Esophagus (tissue), 2 donors: Measurements from ENCODE around the gene YWHAB. TPM values are rescaled to one million over a fixed set of nuclear protein-coding genes. Genes with fewer than 3 reads are reported as not detected.

Source experiments
- H3K27ac ChIP-seq, 2 donors: one replicate each; pipeline ENCODE4 v1.5.1; 2013; ENCODE audit warnings: low read depth in 2 of 2, mild to moderate bottlenecking in 2 of 2, inconsistent platforms in 1 of 2, low read length in 1 of 2, moderate library complexity in 1 of 2
- H3K27me3 ChIP-seq, 2 donors: one replicate each; pipeline ENCODE4 v1.6.1; 2013; ENCODE audit warnings: low read length in 2 of 2, control low read depth in 1 of 2, mild to moderate bottlenecking in 1 of 2; ENCODE audit not compliant: insufficient read depth in 2 of 2, control insufficient read depth in 1 of 2
- H3K36me3 ChIP-seq, 2 donors: one replicate each; pipeline ENCODE4 v1.6.1; 2013; ENCODE audit warnings: low read length in 1 of 2; ENCODE audit not compliant: control insufficient read depth in 2 of 2, insufficient read depth in 2 of 2
- H3K4me1 ChIP-seq, 2 donors: one replicate each; pipeline ENCODE4 v1.6.1; 2013; ENCODE audit warnings: low read length in 1 of 2; ENCODE audit not compliant: control insufficient read depth in 2 of 2, insufficient read depth in 2 of 2
- H3K4me3 ChIP-seq, 2 donors: one replicate each; pipeline ENCODE4 v1.5.1; 2013; ENCODE audit warnings: low read length in 2 of 2, mild to moderate bottlenecking in 2 of 2, low read depth in 1 of 2, moderate library complexity in 1 of 2
- H3K9me3 ChIP-seq, 2 donors: one replicate each; pipeline ENCODE4 v1.6.1; 2013; ENCODE audit warnings: mild to moderate bottlenecking in 2 of 2, low read depth in 1 of 2, low read length in 1 of 2, moderate library complexity in 1 of 2; ENCODE audit not compliant: control insufficient read depth in 2 of 2, insufficient read depth in 1 of 2
- WGBS, 2 donors: extraction: QIAGEN DNeasy Blood & Tissue Kit; methylation state at CpG; one replicate each; pipeline ENCODE4 v1.1.7; 2013; 5-methylcytosine and 5-hydroxymethylcytosine counted together
- polyA plus RNA-seq, 2 donors: library from polyadenylated mRNA; stranded (reverse); fragments of 200-250 nt; gene quantifications; one replicate each; pipeline ENCODE4 v1.2.3, GENCODE V29; 2013
- donor health status: healthy with polysubstance abuse.
- donor health status: Bipolar disorder and iron deficiency.

YWHAB gene
- polyA plus RNA-seq, 2 donors, result 53.4 to 112 TPM

DNA sequence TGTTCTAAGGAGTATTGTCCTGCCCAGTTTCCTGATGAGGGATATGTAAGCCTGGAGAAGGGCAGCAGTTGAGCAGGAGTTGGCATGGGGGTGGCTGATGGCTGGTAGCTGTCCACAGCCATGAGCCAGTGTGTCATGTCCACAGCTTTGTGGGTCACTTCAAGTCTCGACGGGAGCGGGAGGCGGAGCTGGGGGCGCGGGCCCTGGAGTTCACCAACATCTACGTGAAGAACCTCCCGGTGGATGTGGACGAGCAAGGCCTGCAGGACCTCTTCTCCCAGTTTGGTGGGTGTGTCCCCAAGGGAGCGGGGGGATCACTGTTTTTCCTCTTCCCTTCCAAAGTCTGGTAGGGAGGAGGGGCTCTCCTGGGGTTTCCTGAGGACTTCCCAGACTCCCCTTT, 33.3 kb downstream of the YWHAB start:
- Histone ChIP-seq H3K27ac (no peak overlapping the region), H3K36me3 (peaks cover 0 to 11% of the 10 kb centered on the region in 2 donors), H3K4me1 (no peaks in the 10 kb centered on the region), H3K27me3 (no peaks in the 10 kb centered on the region), H3K4me3 (no peak overlapping the region), H3K9me3 (no peaks in the 10 kb centered on the region)
- WGBS, 2 donors, result 95% methylated on average over 10 of the region's 10 CpGs

DNA sequence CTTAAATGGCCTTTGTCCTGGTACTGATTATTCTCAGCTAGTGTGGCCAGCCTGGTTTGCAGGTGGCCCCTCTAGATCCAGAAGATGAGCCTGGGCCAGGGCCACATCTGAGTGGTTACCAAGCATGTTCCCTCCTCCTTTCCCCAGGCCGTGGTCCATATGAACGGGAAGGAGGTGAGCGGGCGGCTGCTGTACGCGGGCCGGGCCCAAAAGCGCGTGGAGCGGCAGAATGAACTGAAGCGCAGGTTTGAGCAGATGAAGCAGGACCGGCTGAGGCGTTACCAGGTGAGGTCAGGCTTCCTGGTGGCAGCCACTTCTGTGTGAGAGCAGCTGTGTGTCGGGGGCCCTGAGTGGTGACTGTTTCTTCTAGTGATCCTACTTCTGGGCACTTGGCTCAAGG, 35.9 kb downstream of the YWHAB start:
- no peak overlapping the region for H3K4me3 ChIP-seq
- no peak overlapping the region for H3K27ac ChIP-seq
- WGBS, 2 donors, result 97 to 98% methylated on average over 14 of the region's 14 CpGs
- H3K27me3 ChIP-seq, result no peaks in the 10 kb centered on the region
- H3K9me3 ChIP-seq, result no peaks in the 10 kb centered on the region
- H3K36me3 ChIP-seq, result peaks cover 3 to 13% of the 10 kb centered on the region in 2 donors
- H3K4me1 ChIP-seq, result no peaks in the 10 kb centered on the region

DNA sequence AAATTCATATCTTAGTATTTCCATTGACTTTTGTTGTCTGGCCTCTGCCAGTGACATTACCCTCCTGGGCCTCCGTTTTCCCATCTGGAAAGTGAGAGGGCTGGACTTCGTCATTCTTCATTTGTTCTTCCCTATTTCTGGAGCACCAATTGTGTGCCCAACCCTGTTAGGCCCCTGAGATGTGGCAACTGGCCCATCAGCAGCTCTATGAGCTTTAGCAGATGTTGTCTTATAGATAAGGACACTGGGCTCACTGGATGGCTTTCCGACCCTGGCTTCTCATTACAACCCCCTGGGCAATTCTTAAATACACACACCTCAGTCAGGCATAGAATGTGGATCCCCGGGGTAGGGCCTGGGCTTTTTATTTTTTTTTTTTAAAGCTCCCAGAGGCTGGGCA, 39.0 kb downstream of the YWHAB start:
- no peaks in the 10 kb centered on the region for H3K27me3 ChIP-seq
- no peaks in the 10 kb centered on the region for H3K4me1 ChIP-seq
- H3K9me3 ChIP-seq, result no peaks in the 10 kb centered on the region
- H3K36me3 ChIP-seq, result peaks cover 3 to 10% of the 10 kb centered on the region in 2 donors
- H3K27ac ChIP-seq, result no peak overlapping the region
- no peak overlapping the region for H3K4me3 ChIP-seq
- WGBS, 2 donors, result 69 to 78% methylated on average over 4 of the region's 4 CpGs

DNA sequence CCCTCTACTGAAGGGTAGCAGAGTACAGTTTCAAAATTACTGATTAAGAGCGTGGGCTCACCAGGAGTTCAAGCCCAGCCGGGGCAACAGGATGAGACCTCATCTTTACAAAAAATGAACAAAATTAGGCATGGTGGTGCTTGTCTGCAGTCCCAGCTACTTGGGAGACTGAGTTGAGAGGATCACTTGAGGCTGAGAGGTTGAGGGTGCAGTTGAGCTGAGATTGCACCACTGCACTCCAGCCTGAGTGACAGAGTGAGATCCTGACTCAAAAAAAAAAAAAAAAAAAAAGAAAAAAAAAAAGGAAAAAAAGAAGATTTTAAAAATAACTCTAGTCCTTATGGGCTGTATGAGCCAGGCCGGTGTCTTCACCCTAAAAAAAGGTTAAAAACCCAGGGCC, 43.1 kb downstream of the YWHAB start:
- Histone ChIP-seq H3K4me3 (no peak overlapping the region), H3K36me3 (peaks cover 3 to 10% of the 10 kb centered on the region in 2 donors), H3K4me1 (no peaks in the 10 kb centered on the region), H3K9me3 (no peaks in the 10 kb centered on the region), H3K27ac (no peak overlapping the region), H3K27me3 (no peaks in the 10 kb centered on the region)
- 75 to 79% methylated on average over 3 of the region's 3 CpGs for WGBS, 2 donors

DNA sequence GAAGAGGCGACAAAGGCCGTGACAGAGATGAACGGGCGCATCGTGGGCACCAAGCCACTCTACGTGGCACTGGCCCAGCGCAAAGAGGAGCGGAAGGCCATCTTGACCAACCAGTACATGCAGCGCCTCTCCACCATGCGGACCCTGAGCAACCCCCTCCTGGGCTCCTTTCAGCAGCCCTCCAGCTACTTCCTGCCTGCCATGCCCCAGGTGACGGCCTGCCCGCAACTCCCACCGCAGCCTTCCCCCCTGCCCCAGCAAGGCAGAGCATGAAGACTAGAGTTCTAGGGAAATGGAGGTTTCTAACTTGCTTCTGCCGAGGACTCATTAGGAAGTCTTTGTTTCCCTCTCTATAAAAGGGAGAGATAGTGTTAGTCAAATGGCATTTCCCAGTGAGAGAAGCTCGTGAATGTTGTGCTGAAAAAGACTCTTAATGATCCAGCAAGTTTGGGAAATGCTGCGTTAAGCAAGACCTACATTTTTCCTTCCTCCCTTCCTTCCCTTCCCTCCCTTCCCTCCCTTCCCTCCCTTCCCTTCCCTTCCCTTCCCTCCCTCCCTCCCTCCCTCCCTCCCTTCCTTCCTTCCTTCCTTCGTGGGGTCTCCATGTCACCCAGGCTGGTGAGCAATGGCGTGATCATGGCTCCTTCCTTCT, 45.1 kb downstream of the YWHAB start:
- H3K9me3 ChIP-seq, result no peaks in the 10 kb centered on the region
- H3K4me1 ChIP-seq, result no peaks in the 10 kb centered on the region
- 92 to 95% methylated on average over 16 to 18 of the region's 18 CpGs for WGBS, 2 donors
- no peaks in the 10 kb centered on the region for H3K27me3 ChIP-seq
- H3K27ac ChIP-seq, result no peak overlapping the region
- no peak overlapping the region for H3K4me3 ChIP-seq
- peaks cover 0 to 6% of the 10 kb centered on the region in 2 donors for H3K36me3 ChIP-seq

DNA sequence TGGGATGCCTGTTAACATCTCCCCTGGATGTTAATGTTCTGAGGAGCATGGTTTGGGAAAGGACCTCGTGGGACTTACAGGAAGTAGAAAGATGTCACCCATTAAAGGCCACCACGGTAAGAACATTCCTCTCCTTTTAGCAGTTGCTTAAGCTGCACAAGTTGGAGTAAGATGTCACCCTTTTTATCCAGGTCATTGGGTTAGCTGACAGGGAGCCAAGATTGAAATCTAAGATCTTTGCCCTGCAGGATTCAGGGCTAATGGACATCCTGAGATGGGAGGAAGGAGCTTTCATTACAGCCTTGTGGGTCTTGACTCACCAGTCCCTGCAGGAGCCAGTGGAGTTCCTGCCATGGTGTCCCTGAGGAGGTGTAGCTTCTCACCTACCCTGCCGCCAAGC, 46.4 kb downstream of the YWHAB start:
- WGBS, 2 donors, result 92% methylated on average over 3 of the region's 3 CpGs
- Histone ChIP-seq H3K4me3 (no peak overlapping the region), H3K4me1 (no peaks in the 10 kb centered on the region), H3K27me3 (no peaks in the 10 kb centered on the region), H3K27ac (no peak overlapping the region), H3K9me3 (peaks cover 0 to under 1% of the 10 kb centered on the region in 2 donors), H3K36me3 (peaks cover 1 to 14% of the 10 kb centered on the region in 2 donors)

DNA sequence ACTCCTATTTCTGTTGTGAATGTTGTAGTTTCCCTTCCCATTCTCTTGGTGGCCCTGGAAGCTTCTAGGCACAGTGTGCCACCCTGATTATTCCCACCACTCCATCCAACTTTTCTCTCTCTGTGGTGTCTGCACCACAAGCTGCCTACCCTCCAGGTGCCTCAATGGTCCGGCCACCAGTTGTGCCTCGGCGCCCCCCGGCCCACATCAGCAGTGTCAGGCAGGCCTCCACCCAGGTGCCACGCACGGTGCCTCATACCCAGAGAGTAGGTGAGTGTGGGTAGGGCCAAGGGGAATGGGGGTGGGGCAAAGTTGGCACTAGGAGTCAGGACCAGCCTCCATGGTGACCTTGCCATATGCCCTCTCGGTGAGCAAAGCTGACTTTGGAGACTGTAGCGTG, 47.4 kb downstream of the YWHAB start:
- H3K27ac ChIP-seq, result no peak overlapping the region
- WGBS, 2 donors, result 94 to 96% methylated on average over 8 of the region's 8 CpGs
- no peaks in the 10 kb centered on the region for H3K4me1 ChIP-seq
- H3K36me3 ChIP-seq, result peaks cover 3 to 17% of the 10 kb centered on the region in 2 donors
- peaks cover 0 to 2% of the 10 kb centered on the region in 2 donors for H3K9me3 ChIP-seq
- H3K27me3 ChIP-seq, result no peaks in the 10 kb centered on the region
- H3K4me3 ChIP-seq, result no peak overlapping the region

DNA sequence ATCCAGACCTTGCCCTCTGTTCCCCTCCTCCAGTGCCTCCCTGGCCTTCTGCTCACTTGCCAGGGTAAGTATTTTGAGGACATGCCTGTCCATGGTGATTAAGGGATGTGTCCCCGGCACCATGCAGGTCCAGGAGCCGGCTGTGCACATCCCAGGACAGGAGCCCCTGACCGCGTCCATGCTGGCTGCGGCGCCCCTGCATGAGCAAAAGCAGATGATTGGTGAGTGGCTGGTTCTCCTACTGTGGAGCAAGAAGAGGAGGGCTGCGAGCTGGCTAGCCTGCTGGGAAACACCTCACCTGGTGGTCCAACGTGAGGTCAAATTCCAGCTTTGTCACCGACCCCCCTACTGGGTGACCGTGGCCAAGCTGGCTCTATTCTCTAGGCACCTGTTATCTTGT, 51.0 kb downstream of the YWHAB start:
- Histone ChIP-seq H3K9me3 (peaks cover 0 to 2% of the 10 kb centered on the region in 2 donors), H3K4me3 (no peak overlapping the region), H3K36me3 (peaks cover 8 to 25% of the 10 kb centered on the region in 2 donors), H3K27ac (no peak overlapping the region), H3K4me1 (no peaks in the 10 kb centered on the region), H3K27me3 (no peaks in the 10 kb centered on the region)
- WGBS, 2 donors, result 88 to 94% methylated on average over 10 of the region's 10 CpGs

DNA sequence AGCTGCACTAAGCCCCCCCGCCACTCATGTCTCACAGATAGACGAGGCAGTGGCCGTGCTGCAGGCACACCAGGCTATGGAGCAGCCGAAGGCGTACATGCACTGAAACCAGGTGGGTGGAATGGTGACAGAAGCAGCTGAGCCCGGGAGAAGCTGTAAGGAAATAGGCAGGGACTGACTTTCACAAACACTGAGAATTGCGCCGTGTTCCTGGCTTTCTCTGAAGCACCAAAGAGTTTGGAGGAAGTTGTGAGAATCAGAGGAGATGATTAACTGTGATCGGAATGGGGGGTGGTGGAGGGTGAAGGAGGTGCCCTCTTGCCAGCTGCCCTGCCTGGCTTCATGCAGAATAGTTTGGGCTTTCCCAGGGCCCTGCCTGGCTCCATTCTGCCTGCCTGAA, 53.1 kb downstream of the YWHAB start:
- WGBS, 2 donors, result 85 to 90% methylated on average over 9 of the region's 9 CpGs
- Histone ChIP-seq H3K27ac (no peak overlapping the region), H3K36me3 (peaks cover 21 to 31% of the 10 kb centered on the region in 2 donors), H3K4me1 (no peaks in the 10 kb centered on the region), H3K4me3 (no peak overlapping the region), H3K9me3 (peaks cover 0 to 2% of the 10 kb centered on the region in 2 donors), H3K27me3 (no peaks in the 10 kb centered on the region)

DNA sequence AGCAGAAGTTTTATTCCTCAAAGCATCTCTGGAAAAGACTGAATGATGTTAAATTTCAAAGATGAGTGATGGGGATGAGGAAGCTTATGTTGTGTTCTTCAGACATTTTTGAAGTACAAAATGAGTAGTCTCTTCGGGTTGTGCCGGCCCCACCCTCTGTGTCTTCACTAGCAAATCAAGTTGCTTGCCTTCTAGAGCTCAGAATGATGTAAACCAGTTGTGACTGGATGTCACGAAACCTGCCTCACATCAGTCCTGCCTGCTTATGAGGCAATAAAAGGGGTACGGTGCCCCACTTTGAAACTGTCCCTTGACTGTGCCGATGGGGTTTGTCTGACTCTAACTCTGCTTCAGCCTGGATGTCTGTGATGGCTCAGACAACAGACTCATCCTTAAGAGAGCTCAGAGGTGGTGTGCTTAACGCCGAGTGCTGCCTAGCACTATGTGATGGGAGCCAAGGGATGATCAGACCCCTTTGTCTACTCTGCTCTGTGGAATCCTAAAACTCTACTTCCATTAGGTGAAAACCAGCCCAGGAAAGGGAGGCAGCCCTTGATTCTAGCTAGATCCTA, 55.7 kb downstream of the YWHAB start:
- H3K36me3 ChIP-seq, result peaks cover 24 to 34% of the 10 kb centered on the region in 2 donors
- H3K27ac ChIP-seq, result no peak overlapping the region
- H3K27me3 ChIP-seq, result no peaks in the 10 kb centered on the region
- H3K4me3 ChIP-seq, result no peak overlapping the region
- 82 to 87% methylated on average over 7 of the region's 7 CpGs for WGBS, 2 donors
- no peaks in the 10 kb centered on the region for H3K4me1 ChIP-seq
- peaks cover 0 to 2% of the 10 kb centered on the region in 2 donors for H3K9me3 ChIP-seq
